SK-N-SH (cell line): Measurements from ENCODE around the gene RNF150. TPM values are rescaled to one million over a fixed set of nuclear protein-coding genes. Genes with fewer than 3 reads are reported as not detected.
A peak's percentile ranks its signal among the peaks of the same experiment; 100 is the strongest.

Experiments used
- CTCF ChIA-PET: fragments of 300-600, 350-600 bp; formaldehyde crosslinking; extraction: SDS; loops from one replicate; lab custom pipeline; 2021; lab: Yijun Ruan, JAX
- POLR2A ChIA-PET: fragments of 350-600 bp; sonication (Branson Sonifier 250); formaldehyde crosslinking; extraction: SDS; loops from one replicate; lab custom pipeline; 2020; ENCODE audit warnings: antibody characterized with exemption, inconsistent platforms; lab: Yijun Ruan, JAX
- DNase-seq: peaks from one replicate; pipeline ENCODE4 v3.0.0; 2012
- H2AFZ ChIP-seq: fragments of 200-600 bp; sonication (generic); 2 replicates; pipeline ENCODE4 v1.8.1; 2016; ENCODE audit warnings: antibody characterized with exemption, mild to moderate bottlenecking, low read depth
- H3F3A ChIP-seq: fragments of 200-600 bp; sonication (generic); replicated peaks from 2 replicates; pipeline ENCODE3; 2016; ENCODE audit warnings: antibody characterized with exemption, mild to moderate bottlenecking; ENCODE audit not compliant: insufficient read depth
- H3K27ac ChIP-seq, 2 experiments: fragments of 200-500 bp in 1 of 2; fragments of 200-600 bp in 1 of 2; sonication (Bioruptor generic) in 1 of 2; sonication (generic), shearing (Covaris generic) in 1 of 2; 2 replicates each; pipeline versions ENCODE4 v1.5.1 to v1.6.1; 2014 to 2016; ENCODE audit warnings: low read depth in 2 of 2, inconsistent platforms in 1 of 2, low read length in 1 of 2, mild to moderate bottlenecking in 1 of 2, mixed read lengths in 1 of 2
- H3K27me3 ChIP-seq: fragments of 200-600 bp; sonication (generic), shearing (Covaris generic); 2 replicates; pipeline ENCODE4 v1.6.1; 2016; ENCODE audit warnings: mixed run types; ENCODE audit not compliant: insufficient read depth
- H3K36me3 ChIP-seq, 2 experiments: fragments of 200-500 bp in 1 of 2; fragments of 200-600 bp in 1 of 2; sonication (Bioruptor generic) in 1 of 2; sonication (generic) in 1 of 2; replicated peaks in 1 of 2; 2 replicates each; pipeline versions ENCODE3 to v1.5.1; 2014 to 2016; ENCODE audit warnings: low read length in 1 of 2, mild to moderate bottlenecking in 1 of 2; ENCODE audit not compliant: insufficient read depth in 2 of 2, control insufficient read depth in 1 of 2
- H3K4me1 ChIP-seq, 2 experiments: fragments of 200-500 bp in 1 of 2; fragments of 200-600 bp in 1 of 2; sonication (Bioruptor generic) in 1 of 2; sonication (generic), shearing (Covaris generic) in 1 of 2; 2 replicates each; pipeline versions ENCODE4 v1.5.1 to v1.6.1; 2014 to 2016; ENCODE audit warnings: low read depth in 1 of 2, low read length in 1 of 2, mixed run types in 1 of 2; ENCODE audit not compliant: insufficient read depth in 2 of 2, control insufficient read depth in 1 of 2
- H3K4me2 ChIP-seq: fragments of 200-600 bp; sonication (generic), shearing (Covaris generic); 2 replicates; pipeline ENCODE4 v1.6.1; 2017; ENCODE audit warnings: mixed run types
- H3K4me3 ChIP-seq, 2 experiments: fragments of 200-500 bp in 1 of 2; fragments of 200-600 bp in 1 of 2; sonication (Bioruptor generic) in 1 of 2; sonication (generic), shearing (Covaris generic) in 1 of 2; 2 replicates each; pipeline versions ENCODE4 v1.5.1 to v1.8.1; 2014 to 2016; ENCODE audit warnings: low read depth in 2 of 2, inconsistent platforms in 1 of 2, low read length in 1 of 2, mild to moderate bottlenecking in 1 of 2, mixed read lengths in 1 of 2, moderate library complexity in 1 of 2
- H3K79me2 ChIP-seq: fragments of 200-600 bp; sonication (generic); 2 replicates; pipeline ENCODE4 v1.8.1; 2017; ENCODE audit warnings: mild to moderate bottlenecking; ENCODE audit not compliant: insufficient read depth
- H3K9ac ChIP-seq: fragments of 200-600 bp; sonication (generic); 2 replicates; pipeline ENCODE4 v1.6.1; 2017; ENCODE audit warnings: mixed run types
- H3K9me2 ChIP-seq: fragments of 200-600 bp; sonication (generic); 2 replicates; pipeline ENCODE4 v1.6.1; 2017; ENCODE audit warnings: mixed run types
- H3K9me3 ChIP-seq: fragments of 200-600 bp; sonication (generic); 2 replicates; pipeline ENCODE4 v1.6.1; 2017; ENCODE audit warnings: mixed run types, mild to moderate bottlenecking, moderate library complexity
- H4K20me1 ChIP-seq: fragments of 200-600 bp; sonication (generic); 2 replicates; pipeline ENCODE4 v1.6.1; 2017; ENCODE audit warnings: mild to moderate bottlenecking, mixed run types; ENCODE audit not compliant: insufficient read depth
- CHD2 ChIP-seq: fragments of 150-350 bp; IDR thresholded peaks from 2 replicates; pipeline ENCODE4 v1.6.1; 2018; ENCODE audit warnings: low read length; ENCODE audit not compliant: partially characterized antibody
- CTCF ChIP-seq: fragments of 200-600 bp; sonication (generic); IDR thresholded peaks from 2 replicates; pipeline ENCODE4 v1.6.1; 2017; ENCODE audit warnings: antibody characterized with exemption, mild to moderate bottlenecking, moderate library complexity
- ELF1 ChIP-seq: IDR thresholded peaks from 2 replicates; pipeline ENCODE4 v1.4.0; 2012
- EZH2phosphoT487 ChIP-seq: fragments of 200-600 bp; sonication (generic); IDR thresholded peaks from 2 replicates; pipeline ENCODE4 v1.6.1; 2017; ENCODE audit warnings: low read depth, mixed run types, mild to moderate bottlenecking, antibody characterized with exemption, moderate library complexity, borderline replicate concordance
- FOXJ3 ChIP-seq: sonication (generic); formaldehyde crosslinking; IDR thresholded peaks from 2 replicates; pipeline ENCODE4 v1.5.1; 2020; ENCODE audit warnings: mild to moderate bottlenecking, missing genetic modification reagents
- FOXM1 ChIP-seq: IDR thresholded peaks from 2 replicates; pipeline ENCODE4 v1.4.0; 2012; ENCODE audit warnings: low read depth, mild to moderate bottlenecking
- GATA2 ChIP-seq: sonication (generic); formaldehyde crosslinking; IDR thresholded peaks from 2 replicates; pipeline ENCODE4 v1.5.0; 2020; ENCODE audit warnings: mild to moderate bottlenecking, missing genetic modification reagents
- IRF3 ChIP-seq: fragments of 150-350 bp; IDR thresholded peaks from 2 replicates; pipeline ENCODE4 v1.6.1; 2016; ENCODE audit warnings: mild to moderate bottlenecking, low read depth, low read length
- NFIC ChIP-seq: IDR thresholded peaks from 2 replicates; pipeline ENCODE4 v1.4.0; 2012; ENCODE audit warnings: borderline replicate concordance
- NRF1 ChIP-seq: IDR thresholded peaks from 2 replicates; pipeline ENCODE4 v1.6.1; 2012; ENCODE audit warnings: low read depth, mild to moderate bottlenecking, low read length
- PBX3 ChIP-seq: IDR thresholded peaks from 2 replicates; pipeline ENCODE4; 2012
- RAD21 ChIP-seq: IDR thresholded peaks from 2 replicates; pipeline ENCODE4 v1.6.1; 2012; ENCODE audit warnings: mild to moderate bottlenecking, low read length
- RCOR1 ChIP-seq: fragments of 150-350 bp; IDR thresholded peaks from 2 replicates; pipeline ENCODE4 v1.6.1; 2017; ENCODE audit warnings: antibody characterized with exemption, low read length
- RFX5 ChIP-seq: IDR thresholded peaks from 2 replicates; pipeline ENCODE4 v1.6.1; 2012; ENCODE audit warnings: mild to moderate bottlenecking, improper control_type of control experiment, low read length
- RXRA ChIP-seq: IDR thresholded peaks from 2 replicates; pipeline ENCODE4 v1.4.0; 2012; ENCODE audit warnings: low read depth, mild to moderate bottlenecking, borderline replicate concordance
- SMC3 ChIP-seq: IDR thresholded peaks from 2 replicates; pipeline ENCODE4 v1.6.1; 2012; ENCODE audit warnings: low read depth, low read length, improper control_type of control experiment
- TCF12 ChIP-seq: IDR thresholded peaks from 2 replicates; pipeline ENCODE4 v1.4.0; 2012
- USF1 ChIP-seq: IDR thresholded peaks from 2 replicates; pipeline ENCODE4 v1.4.0; 2012; ENCODE audit warnings: low read depth, borderline replicate concordance
- YY1 ChIP-seq: IDR thresholded peaks from 2 replicates; pipeline ENCODE4 v1.4.0; 2012; ENCODE audit warnings: low read depth, mild to moderate bottlenecking
- ZBTB33 ChIP-seq: IDR thresholded peaks from 2 replicates; pipeline ENCODE4 v1.4.0; 2012; ENCODE audit warnings: low read depth, borderline replicate concordance
- polyA plus RNA-seq, 3 experiments: library from polyadenylated mRNA; depleted of rRNA; stranded (reverse); fragments of >200 nt; gene quantifications; 2 replicates each; pipeline ENCODE4 v1.2.3, GENCODE V29; 2012

The RNF150 gene
- polyA plus RNA-seq, 1 of the 3 experiments (the other 2 are of a cell fraction) = 5.8 TPM

- H3K79me2 ChIP-seq = peaks cover 30% of the 10 kb centered on the region
- H3K9me3 ChIP-seq = no peaks in the 10 kb centered on the region
- H3K27ac ChIP-seq = peak overlapping the region; percentile 10 to 36; a peak in 1 of 4 replicates
- DNase-seq = no peak
- no peaks in the 10 kb centered on the region for H3K27me3 ChIP-seq
- H3K9ac ChIP-seq = no peak overlapping the region
- H3K4me3 ChIP-seq = no peak overlapping the region
- H3F3A ChIP-seq = peaks cover 7% of the 10 kb centered on the region
- TF ChIP-seq FOXJ3 (CRISPR knock-in tag) (no peak), CTCF (peak; percentile 24), RCOR1 (no peak), SMC3 (0 out of 2 replicates have a peak, but pooled peaks have one; percentile 7), CHD2 (no peak), TCF12 (no peak), GATA2 (CRISPR knock-in tag) (no peak), ELF1 (no peak), PBX3 (no peak), RXRA (no peak), FOXM1 (no peak), NRF1 (no peak), IRF3 (no peak), RFX5 (no peak), RAD21 (peak; percentile 18; the same call in 1 of the 2 replicates), EZH2phosphoT487 (no peak), ZBTB33 (no peak), USF1 (no peak), NFIC (no peak), YY1 (no peak)
- TF ChIP-seq, all 33 proteins: peak for 3
- POLR2A ChIA-PET = no interaction called here
- CTCF ChIA-PET = interaction anchor here (1.5 kb wide), 1 partner anchor 17 kb away, joined by 3 read pairs; no protein-coding TSS in a partner anchor
- Histone ChIP-seq H4K20me1 (no peaks in the 10 kb centered on the region), H3K36me3 (peaks cover 10% of the 10 kb centered on the region in 2 experiments), H2AFZ (no peak overlapping the region), H3K9me2 (no peaks in the 10 kb centered on the region), H3K4me2 (no peak overlapping the region), H3K4me1 (peaks cover 0 to 2% of the 10 kb centered on the region in 2 experiments; a peak in 2 of 4 replicates)
These were observed 136.5 kb downstream of the RNF150 start for GRCh38 chr4:140996766-140997165.
